ENCODE measurements around the gene MAPKBP1. TPM values are rescaled to one million over a fixed set of nuclear protein-coding genes. Genes with fewer than 3 reads are reported as not detected.

MAPKBP1 gene
- total RNA-seq, 1 donor from 2014 or later, result 24.7 TPM

GRCh38 chr15:41774882-41775417 lies 666 bp downstream of the MAPKBP1 start:
- no peaks in the 10 kb centered on the region for H3K27me3 Mint-ChIP-seq (ENCODE audit: low read depth)
- H3K9me3 Mint-ChIP-seq, result no peaks in the 10 kb centered on the region
- peaks cover 9% of the 10 kb centered on the region for H3K36me3 Mint-ChIP-seq (ENCODE audit: low read depth)
- peak overlapping the region; percentile 90 for H3K4me3 Mint-ChIP-seq (ENCODE audit: low read depth)
- H3K4me1 Mint-ChIP-seq (ENCODE audit: low read depth), result peaks cover 54% of the 10 kb centered on the region
- intact Hi-C loops (cut with micrococcal nuclease), result loop anchor here (1.0 to 5.0 kb wide), 6 partner anchors 16 to 218 kb away; partner anchors contain the start of gene TYRO3
- peak overlapping the region; percentile 90 for H3K27ac Mint-ChIP-seq
- DNase-seq (ENCODE audit: low spot score), result no peak

DNA sequence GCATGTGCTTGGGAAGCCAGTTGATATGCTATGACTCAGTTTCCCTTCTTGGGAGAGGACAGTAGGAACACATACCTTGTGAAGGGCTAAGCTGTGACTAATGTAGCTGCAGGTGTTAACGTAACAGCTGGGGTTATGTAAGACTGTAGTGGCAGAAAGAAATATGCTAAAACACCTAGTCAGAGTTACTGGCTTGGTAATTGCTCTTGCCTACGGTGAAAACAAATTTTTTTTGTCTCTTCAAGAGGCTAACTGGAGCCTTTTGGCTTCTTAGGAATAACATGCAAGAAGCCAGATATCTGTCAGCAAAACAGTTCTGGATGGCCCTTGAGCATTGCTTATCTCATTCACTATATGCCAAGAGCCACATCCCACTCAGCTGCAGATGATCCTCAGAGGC lies 1.4 kb downstream of the MAPKBP1 start:
- H3K36me3 Mint-ChIP-seq (ENCODE audit: low read depth), result peaks cover 12% of the 10 kb centered on the region
- no peak for DNase-seq (ENCODE audit: low spot score)
- intact Hi-C loops (cut with micrococcal nuclease), result loop anchor here (2.0 kb wide), 2 partner anchors 15 to 195 kb away; no protein-coding TSS in a partner anchor
- no peak overlapping the region for H3K27ac Mint-ChIP-seq
- no peaks in the 10 kb centered on the region for H3K27me3 Mint-ChIP-seq (ENCODE audit: low read depth)
- H3K4me3 Mint-ChIP-seq (ENCODE audit: low read depth), result peak overlapping the region; percentile 90
- H3K4me1 Mint-ChIP-seq (ENCODE audit: low read depth), result peaks cover 56% of the 10 kb centered on the region
- no peaks in the 10 kb centered on the region for H3K9me3 Mint-ChIP-seq

DNA sequence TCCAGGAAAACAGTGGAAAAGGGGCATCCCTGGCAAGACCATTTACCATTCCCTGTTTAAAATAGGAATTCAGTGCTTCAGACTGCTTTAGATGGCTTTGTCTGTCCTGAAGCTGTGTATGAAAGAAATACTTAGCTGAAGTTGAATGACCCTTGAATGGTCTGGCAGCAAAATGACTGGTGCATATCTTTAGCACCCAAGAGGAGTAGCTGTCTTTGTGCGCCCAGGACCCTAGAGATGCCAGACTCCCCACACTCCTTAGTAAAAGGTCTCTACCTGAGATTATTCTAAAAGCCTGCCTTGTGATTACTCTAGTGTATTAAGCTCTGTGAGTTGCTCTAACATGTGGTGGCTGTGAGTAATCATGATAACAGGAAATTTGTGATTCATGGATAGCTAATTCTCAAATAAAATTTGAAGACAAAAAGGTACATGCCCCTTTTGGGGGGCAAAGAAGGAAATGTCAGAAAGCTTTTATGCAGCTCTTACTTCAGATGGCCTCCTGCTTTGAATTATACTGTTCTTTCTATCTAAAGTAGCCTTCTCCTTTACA lies 3.2 kb downstream of the MAPKBP1 start:
- Mint-ChIP-seq H3K4me3 (ENCODE audit: low read depth) (no peak overlapping the region), H3K27ac (no peak overlapping the region), H3K36me3 (ENCODE audit: low read depth) (peaks cover 8% of the 10 kb centered on the region), H3K4me1 (ENCODE audit: low read depth) (peaks cover 57% of the 10 kb centered on the region), H3K9me3 (no peaks in the 10 kb centered on the region), H3K27me3 (ENCODE audit: low read depth) (no peaks in the 10 kb centered on the region)
- intact Hi-C loops (cut with micrococcal nuclease), result no loop called here
- DNase-seq (ENCODE audit: low spot score), result no peak

- no peak for DNase-seq (ENCODE audit: low spot score)
- no peaks in the 10 kb centered on the region for H3K27me3 Mint-ChIP-seq (ENCODE audit: low read depth)
- H3K4me1 Mint-ChIP-seq (ENCODE audit: low read depth), result peaks cover 54% of the 10 kb centered on the region
- no peak overlapping the region for H3K27ac Mint-ChIP-seq
- no peak overlapping the region for H3K4me3 Mint-ChIP-seq (ENCODE audit: low read depth)
- intact Hi-C loops (cut with micrococcal nuclease), result no loop called here
- H3K36me3 Mint-ChIP-seq (ENCODE audit: low read depth), result peaks cover 8% of the 10 kb centered on the region
- no peaks in the 10 kb centered on the region for H3K9me3 Mint-ChIP-seq
Observed at GRCh38 chr15:41778521-41778920, 4.2 kb downstream of the MAPKBP1 start.

DNA sequence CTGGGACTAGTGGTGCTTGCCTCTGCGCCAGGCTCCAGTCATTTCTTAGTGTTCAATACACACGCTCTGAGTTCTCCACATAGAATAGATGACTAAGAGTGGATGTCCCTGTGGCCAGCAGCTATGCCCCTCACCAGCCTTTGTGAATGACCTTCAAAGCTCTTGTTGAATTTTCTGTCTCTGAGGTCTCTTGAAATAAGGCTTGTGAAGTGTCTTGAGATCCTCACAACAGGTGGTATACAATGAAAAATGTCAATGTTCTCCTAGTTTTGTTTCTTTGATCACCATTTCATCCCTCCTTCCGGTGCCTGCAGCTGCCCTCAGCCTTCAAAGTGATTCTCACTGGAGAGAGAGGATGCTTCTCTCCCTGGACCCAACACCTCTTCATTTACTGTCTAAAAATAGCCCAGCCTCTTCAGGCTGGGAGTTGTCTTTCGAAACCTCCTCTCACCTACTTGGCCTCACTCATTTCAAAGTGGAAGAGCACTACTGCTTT lies 5.4 kb downstream of the MAPKBP1 start:
- H3K4me3 Mint-ChIP-seq (ENCODE audit: low read depth), result no peak overlapping the region
- peaks cover 50% of the 10 kb centered on the region for H3K4me1 Mint-ChIP-seq (ENCODE audit: low read depth)
- peaks cover 8% of the 10 kb centered on the region for H3K36me3 Mint-ChIP-seq (ENCODE audit: low read depth)
- peak overlapping the region; percentile 74 for H3K27ac Mint-ChIP-seq
- DNase-seq (ENCODE audit: low spot score), result no peak
- no peaks in the 10 kb centered on the region for H3K9me3 Mint-ChIP-seq
- intact Hi-C loops (cut with micrococcal nuclease), result no loop called here
- H3K27me3 Mint-ChIP-seq (ENCODE audit: low read depth), result no peaks in the 10 kb centered on the region

DNA sequence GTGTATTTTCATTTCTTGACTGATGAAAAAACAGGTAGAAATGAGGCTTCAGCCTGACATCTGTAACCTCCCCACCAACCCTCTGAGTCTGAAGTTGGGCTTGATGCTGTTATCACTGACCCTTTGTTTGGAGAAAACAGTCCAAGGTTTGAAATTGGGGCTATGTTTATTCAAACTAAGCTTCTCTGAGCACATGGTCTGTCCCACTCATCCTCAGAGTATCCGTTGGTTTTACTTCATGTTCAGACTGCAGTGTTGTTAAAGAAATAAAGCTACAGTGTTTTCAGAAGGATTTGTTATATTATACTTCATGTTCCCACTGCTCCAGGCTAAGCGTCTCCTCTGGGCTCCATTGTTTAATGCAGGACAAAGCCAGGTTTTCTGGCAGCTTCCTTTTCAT lies 6.0 kb downstream of the MAPKBP1 start:
- DNase-seq (ENCODE audit: low spot score), result no peak
- Mint-ChIP-seq H3K27me3 (ENCODE audit: low read depth) (no peaks in the 10 kb centered on the region), H3K36me3 (ENCODE audit: low read depth) (peaks cover 8% of the 10 kb centered on the region), H3K27ac (peak overlapping the region; percentile 74), H3K9me3 (no peaks in the 10 kb centered on the region), H3K4me1 (ENCODE audit: low read depth) (peaks cover 45% of the 10 kb centered on the region), H3K4me3 (ENCODE audit: low read depth) (no peak overlapping the region)
- intact Hi-C loops (cut with micrococcal nuclease), result no loop called here

DNA sequence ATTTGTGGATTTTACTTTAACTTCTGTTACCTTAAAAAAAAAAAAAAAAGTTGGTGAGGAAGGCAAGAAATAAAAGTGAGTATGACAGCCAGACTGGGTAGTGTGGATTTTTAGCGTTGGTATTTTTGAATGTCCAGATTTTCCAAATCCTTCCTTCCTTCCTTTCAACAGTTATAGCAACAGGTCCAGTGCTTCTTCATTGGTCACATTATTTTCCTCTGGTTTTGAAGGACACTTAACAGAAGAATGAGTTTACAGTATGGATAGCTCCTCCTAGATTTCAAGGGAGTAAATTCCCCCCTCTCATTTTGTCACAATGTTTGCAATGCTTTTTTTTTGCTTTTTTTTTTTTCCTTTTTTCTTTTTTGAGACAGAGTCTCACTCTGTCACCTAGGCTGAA lies 6.4 kb downstream of the MAPKBP1 start:
- DNase-seq (ENCODE audit: low spot score), result no peak
- Mint-ChIP-seq H3K4me3 (ENCODE audit: low read depth) (no peak overlapping the region), H3K36me3 (ENCODE audit: low read depth) (peaks cover 8% of the 10 kb centered on the region), H3K9me3 (no peaks in the 10 kb centered on the region), H3K27ac (no peak overlapping the region), H3K4me1 (ENCODE audit: low read depth) (peaks cover 42% of the 10 kb centered on the region), H3K27me3 (ENCODE audit: low read depth) (no peaks in the 10 kb centered on the region)
- intact Hi-C loops (cut with micrococcal nuclease), result no loop called here

DNA sequence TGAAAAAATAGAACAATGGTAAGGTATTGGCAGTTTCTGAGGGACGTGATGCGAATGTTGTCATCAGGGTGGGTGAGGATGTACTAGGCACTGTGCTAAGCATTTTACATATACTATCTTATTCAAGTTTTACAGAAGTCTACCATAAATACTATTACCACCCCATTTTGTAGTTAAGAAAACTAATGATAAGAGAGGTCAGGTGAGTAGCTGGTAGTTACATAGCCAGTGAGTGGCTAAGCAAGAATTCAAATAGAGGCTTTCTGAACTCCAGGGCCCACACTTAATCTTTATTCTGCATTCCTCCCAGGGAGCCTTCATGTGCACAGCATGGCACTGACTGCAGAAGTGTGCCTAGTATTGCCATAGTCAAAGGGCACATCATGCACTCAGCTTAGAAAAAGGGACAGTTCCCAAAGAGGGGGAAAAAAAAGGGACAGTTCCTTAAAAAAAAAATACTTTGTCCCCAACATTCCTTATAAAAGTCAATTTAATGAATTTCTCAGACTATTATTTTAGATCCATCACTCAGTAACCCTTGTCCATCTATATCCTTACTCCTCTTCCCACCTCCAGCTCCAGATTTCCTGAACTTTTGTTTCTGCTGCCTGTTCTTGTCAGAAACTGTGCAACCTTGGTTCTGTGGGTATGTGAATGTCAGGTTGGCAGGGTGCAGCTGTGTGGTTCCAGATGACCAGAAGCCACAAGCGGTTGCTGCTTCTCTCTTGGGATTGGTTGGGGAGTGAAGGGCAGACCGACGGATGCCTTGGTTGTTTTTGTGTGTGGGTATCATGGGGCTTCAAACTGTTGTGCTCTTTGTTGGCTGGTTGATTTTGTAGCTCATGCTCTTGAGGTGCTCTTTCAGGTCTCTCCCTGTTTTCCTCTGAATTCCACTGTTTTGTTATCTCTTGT lies 8.3 kb downstream of the MAPKBP1 start:
- Mint-ChIP-seq H3K36me3 (ENCODE audit: low read depth) (peaks cover 8% of the 10 kb centered on the region), H3K4me3 (ENCODE audit: low read depth) (no peak overlapping the region), H3K9me3 (no peaks in the 10 kb centered on the region), H3K4me1 (ENCODE audit: low read depth) (peaks cover 27% of the 10 kb centered on the region), H3K27me3 (ENCODE audit: low read depth) (no peaks in the 10 kb centered on the region), H3K27ac (peak overlapping the region; percentile 25)
- intact Hi-C loops (cut with micrococcal nuclease), result no loop called here
- no peak for DNase-seq (ENCODE audit: low spot score)

DNA sequence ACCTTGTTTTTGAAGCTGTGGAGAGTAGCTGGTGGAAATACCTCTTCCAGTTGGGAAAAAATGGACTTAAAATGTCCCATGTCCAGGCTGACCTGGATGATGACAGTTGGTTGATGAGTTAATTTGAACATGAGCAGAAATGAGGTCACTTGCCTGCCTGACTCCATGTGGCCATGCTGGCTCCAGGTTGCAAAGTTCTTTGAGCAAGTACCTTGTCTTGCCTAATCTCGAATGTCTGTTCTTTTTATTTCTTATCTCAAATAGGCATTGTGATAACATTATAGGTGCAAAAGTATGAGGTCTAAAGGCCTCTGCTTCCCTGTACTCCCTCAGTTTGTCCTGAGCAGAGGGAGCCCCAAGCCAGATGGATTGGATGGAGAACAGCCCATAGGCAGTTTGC lies 9.0 kb downstream of the MAPKBP1 start:
- intact Hi-C loops (cut with micrococcal nuclease), result no loop called here
- Mint-ChIP-seq H3K9me3 (no peaks in the 10 kb centered on the region), H3K4me3 (ENCODE audit: low read depth) (no peak overlapping the region), H3K27ac (peak overlapping the region; percentile 25), H3K36me3 (ENCODE audit: low read depth) (peaks cover 8% of the 10 kb centered on the region), H3K4me1 (ENCODE audit: low read depth) (peaks cover 22% of the 10 kb centered on the region), H3K27me3 (ENCODE audit: low read depth) (no peaks in the 10 kb centered on the region)
- DNase-seq (ENCODE audit: low spot score), result no peak

GRCh38 chr15:41788262-41788661 lies 14.0 kb downstream of the MAPKBP1 start:
- H3K4me3 Mint-ChIP-seq (ENCODE audit: low read depth), result no peak overlapping the region
- H3K36me3 Mint-ChIP-seq (ENCODE audit: low read depth), result peaks cover 2% of the 10 kb centered on the region
- peaks cover 41% of the 10 kb centered on the region for H3K4me1 Mint-ChIP-seq (ENCODE audit: low read depth)
- DNase-seq (ENCODE audit: low spot score), result no peak
- H3K9me3 Mint-ChIP-seq, result no peaks in the 10 kb centered on the region
- H3K27me3 Mint-ChIP-seq (ENCODE audit: low read depth), result no peaks in the 10 kb centered on the region
- intact Hi-C loops (cut with micrococcal nuclease), result no loop called here
- H3K27ac Mint-ChIP-seq, result no peak overlapping the region

DNA sequence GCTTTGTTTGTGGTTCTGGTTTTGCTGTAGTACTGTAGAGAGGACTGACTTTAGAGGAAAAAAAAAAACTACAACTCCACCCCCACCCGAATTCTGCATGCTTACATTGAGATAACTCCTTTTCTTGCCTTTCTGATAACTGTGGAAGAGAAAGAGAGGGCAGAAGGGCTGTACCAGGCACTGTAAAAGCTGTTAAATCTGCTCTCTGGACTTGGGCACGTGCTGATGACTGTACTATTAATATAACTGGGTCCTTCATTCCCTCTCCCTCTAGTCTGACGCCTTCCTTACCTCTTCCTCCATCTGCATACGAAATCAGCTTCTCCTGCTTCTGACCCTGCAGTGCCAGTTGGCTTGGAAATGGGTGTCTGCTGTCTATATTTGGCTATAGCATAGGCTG lies 15.0 kb downstream of the MAPKBP1 start:
- H3K27me3 Mint-ChIP-seq (ENCODE audit: low read depth), result no peaks in the 10 kb centered on the region
- no peak for DNase-seq (ENCODE audit: low spot score)
- intact Hi-C loops (cut with micrococcal nuclease), result no loop called here
- H3K4me3 Mint-ChIP-seq (ENCODE audit: low read depth), result no peak overlapping the region
- H3K9me3 Mint-ChIP-seq, result no peaks in the 10 kb centered on the region
- H3K36me3 Mint-ChIP-seq (ENCODE audit: low read depth), result peaks cover 2% of the 10 kb centered on the region
- H3K4me1 Mint-ChIP-seq (ENCODE audit: low read depth), result peaks cover 41% of the 10 kb centered on the region
- H3K27ac Mint-ChIP-seq, result no peak overlapping the region

GRCh38 chr15:41789662-41790061 lies 15.4 kb downstream of the MAPKBP1 start:
- Mint-ChIP-seq H3K36me3 (ENCODE audit: low read depth) (peaks cover 2% of the 10 kb centered on the region), H3K9me3 (no peaks in the 10 kb centered on the region), H3K27me3 (ENCODE audit: low read depth) (no peaks in the 10 kb centered on the region), H3K4me3 (ENCODE audit: low read depth) (no peak overlapping the region), H3K4me1 (ENCODE audit: low read depth) (peaks cover 41% of the 10 kb centered on the region), H3K27ac (no peak overlapping the region)
- intact Hi-C loops (cut with micrococcal nuclease), result loop anchor here (2.0 kb wide), 1 partner anchor 15 kb away; the partner anchor contains the start of gene MAPKBP1
- DNase-seq (ENCODE audit: low spot score), result no peak

DNA sequence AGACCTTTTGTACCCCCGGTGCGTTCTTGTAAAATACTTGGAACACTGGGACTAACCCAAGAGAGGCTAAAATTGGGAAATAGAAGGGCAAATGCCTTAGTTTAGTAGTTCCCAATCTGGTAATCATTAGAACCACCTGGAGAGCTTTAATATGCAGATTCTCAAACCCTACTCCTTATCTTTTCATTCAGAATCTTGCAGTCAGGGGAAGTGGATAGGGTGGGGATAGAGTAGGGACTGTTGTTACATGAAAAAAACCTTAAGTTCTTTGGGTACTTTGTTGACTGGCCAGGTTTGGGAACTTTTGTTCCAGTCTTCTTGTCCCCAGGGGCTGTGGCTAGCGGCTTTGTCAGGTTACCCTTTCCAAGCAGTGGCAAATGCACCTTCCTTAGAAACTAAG lies 15.9 kb downstream of the MAPKBP1 start:
- intact Hi-C loops (cut with micrococcal nuclease), result loop anchor here (2.0 kb wide), 1 partner anchor 15 kb away; the partner anchor contains the start of gene MAPKBP1
- no peaks in the 10 kb centered on the region for H3K27me3 Mint-ChIP-seq (ENCODE audit: low read depth)
- no peak overlapping the region for H3K27ac Mint-ChIP-seq
- no peak for DNase-seq (ENCODE audit: low spot score)
- H3K36me3 Mint-ChIP-seq (ENCODE audit: low read depth), result peaks cover 2% of the 10 kb centered on the region
- H3K4me1 Mint-ChIP-seq (ENCODE audit: low read depth), result peaks cover 42% of the 10 kb centered on the region
- H3K9me3 Mint-ChIP-seq, result no peaks in the 10 kb centered on the region
- no peak overlapping the region for H3K4me3 Mint-ChIP-seq (ENCODE audit: low read depth)

All from activated T-helper 2 cell treated with anti-CD3 and anti-CD28 coated beads, Interferon-gamma antibody, Interleukin-2, Interleukin-4, amounts not matched to agents 10 μg/mL and 5 μg/mL and 100 μg/mL, durations not matched to agents 14 hours and 24 hours and 36 hours (primary cell).